Memory B cell (primary cell): Measurements from ENCODE around the gene APOBR.
"Not testable (repeated sequence)": the region's sequence is repeated elsewhere in the genome, so short reads cannot be mapped to it uniquely, and the experiment has no call there.

Experiments used
- ATAC-seq: fragments of 150-1000 bp; cut with Tn5 transposase; 2 replicates; pipeline ENCODE4 v1.10.0; 2021; ENCODE audit warnings: low read depth, mild to moderate bottlenecking, moderate library complexity
- DNase-seq, 2 donors: peaks; one replicate each; pipeline ENCODE4 v3.0.0; 2022; ENCODE audit warnings: low spot score in 2 of 2
- H3K27ac Mint-ChIP-seq: one replicate; pipeline ENCODE4 v1.8.0; 2022; ENCODE audit warnings: mild to moderate bottlenecking, moderate library complexity, mixed read lengths
- H3K27me3 Mint-ChIP-seq: one replicate; pipeline ENCODE4 v1.8.0; 2022; ENCODE audit warnings: mixed read lengths
- H3K36me3 Mint-ChIP-seq: one replicate; pipeline ENCODE4 v1.8.0; 2022; ENCODE audit warnings: mild to moderate bottlenecking, mixed read lengths
- H3K4me1 Mint-ChIP-seq: one replicate; pipeline ENCODE4 v1.8.0; 2022; ENCODE audit warnings: mixed read lengths
- H3K4me3 Mint-ChIP-seq: one replicate; pipeline ENCODE4 v1.8.0; 2022; ENCODE audit warnings: mild to moderate bottlenecking, moderate library complexity, mixed read lengths
- H3K9me3 Mint-ChIP-seq: one replicate; pipeline ENCODE4 v1.8.0; 2022; ENCODE audit warnings: mixed read lengths

APOBR gene

GRCh38 chr16:28494121-28494851 lies at the start of gene APOBR:
Gene APOBR (plus strand): TSS chr16:28494643. CDS start chr16:28494682, 39 bp downstream.
- Mint-ChIP-seq H3K4me1 (peaks cover 33% of the 10 kb centered on the region), H3K36me3 (peaks cover under 1% of the 10 kb centered on the region), H3K27me3 (no peaks in the 10 kb centered on the region), H3K4me3 (peak within 1 kb of the TSS; percentile 81), H3K9me3 (no peaks in the 10 kb centered on the region), H3K27ac (peak within 1 kb of the TSS; percentile 60)
- DNase-seq (peak; percentile 61 to 81), ATAC-seq (peak; percentile 82)

- not testable (repeated sequence) for H3K4me3 Mint-ChIP-seq, H3K27me3 Mint-ChIP-seq
Observed at GRCh38 chr16:28446388-28446787, 48.1 kb upstream of the APOBR start.

GRCh38 chr16:28447081-28447480 lies 47.4 kb upstream of the APOBR start:
- H3K9me3 Mint-ChIP-seq, H3K27me3 Mint-ChIP-seq, H3K36me3 Mint-ChIP-seq, DNase-seq, H3K4me1 Mint-ChIP-seq, H3K27ac Mint-ChIP-seq, H3K4me3 Mint-ChIP-seq, ATAC-seq: not testable (repeated sequence)

More at GRCh38 chr16:28446388-28446787, 48.1 kb upstream of the APOBR start:
- ATAC-seq, H3K36me3 Mint-ChIP-seq, DNase-seq, H3K27ac Mint-ChIP-seq, H3K9me3 Mint-ChIP-seq, H3K4me1 Mint-ChIP-seq: not testable (repeated sequence)

GRCh38 chr16:28473714-28474265 lies 20.7 kb upstream of the APOBR start:
- peak; percentile 60 for ATAC-seq
- no peaks in the 10 kb centered on the region for H3K27me3 Mint-ChIP-seq
- H3K9me3 Mint-ChIP-seq = no peaks in the 10 kb centered on the region
- DNase-seq = no peak
- H3K4me1 Mint-ChIP-seq = peaks cover 6% of the 10 kb centered on the region
- no peak overlapping the region for H3K27ac Mint-ChIP-seq
- H3K4me3 Mint-ChIP-seq = no peak overlapping the region
- H3K36me3 Mint-ChIP-seq = peaks cover 18% of the 10 kb centered on the region

GRCh38 chr16:28475221-28475620 lies 19.2 kb upstream of the APOBR start:
- no peak for ATAC-seq
- Mint-ChIP-seq H3K9me3 (no peaks in the 10 kb centered on the region), H3K36me3 (peaks cover 19% of the 10 kb centered on the region), H3K27ac (no peak overlapping the region), H3K4me1 (peaks cover 6% of the 10 kb centered on the region), H3K27me3 (no peaks in the 10 kb centered on the region), H3K4me3 (no peak overlapping the region)
- DNase-seq = no peak

GRCh38 chr16:28477311-28477920 lies 17.0 kb upstream of the APOBR start:
- H3K36me3 Mint-ChIP-seq = peaks cover 27% of the 10 kb centered on the region
- no peak for DNase-seq
- no peak overlapping the region for H3K27ac Mint-ChIP-seq
- peaks cover 6% of the 10 kb centered on the region for H3K4me1 Mint-ChIP-seq
- no peaks in the 10 kb centered on the region for H3K9me3 Mint-ChIP-seq
- H3K27me3 Mint-ChIP-seq = no peaks in the 10 kb centered on the region
- no peak overlapping the region for H3K4me3 Mint-ChIP-seq
- no peak for ATAC-seq

- H3K27ac Mint-ChIP-seq = no peak overlapping the region
- H3K27me3 Mint-ChIP-seq = no peaks in the 10 kb centered on the region
- no peaks in the 10 kb centered on the region for H3K9me3 Mint-ChIP-seq
- ATAC-seq (no peak), DNase-seq (no peak)
- H3K4me3 Mint-ChIP-seq = no peak overlapping the region
- H3K36me3 Mint-ChIP-seq = peaks cover 32% of the 10 kb centered on the region
- peaks cover 2% of the 10 kb centered on the region for H3K4me1 Mint-ChIP-seq
Observed at GRCh38 chr16:28478506-28479180, 15.8 kb upstream of the APOBR start.

- no peaks in the 10 kb centered on the region for H3K27me3 Mint-ChIP-seq
- ATAC-seq = no peak
- H3K27ac Mint-ChIP-seq = no peak overlapping the region
- no peaks in the 10 kb centered on the region for H3K4me1 Mint-ChIP-seq
- DNase-seq = no peak
- H3K9me3 Mint-ChIP-seq = no peaks in the 10 kb centered on the region
- no peak overlapping the region for H3K4me3 Mint-ChIP-seq
- peaks cover 30% of the 10 kb centered on the region for H3K36me3 Mint-ChIP-seq
Observed at GRCh38 chr16:28482026-28482425, 12.4 kb upstream of the APOBR start.

GRCh38 chr16:28483361-28483760 lies 11.1 kb upstream of the APOBR start:
- not testable (repeated sequence) for H3K27me3 Mint-ChIP-seq, H3K9me3 Mint-ChIP-seq, H3K4me3 Mint-ChIP-seq, H3K4me1 Mint-ChIP-seq, H3K27ac Mint-ChIP-seq, ATAC-seq, DNase-seq
- peaks cover 32% of the 10 kb centered on the region for H3K36me3 Mint-ChIP-seq

- no peak overlapping the region for H3K27ac Mint-ChIP-seq
Observed at GRCh38 chr16:28486266-28486665, 8.2 kb upstream of the APOBR start.

GRCh38 chr16:28491230-28491969 lies 3.0 kb upstream of the APOBR start:
- no peak for ATAC-seq
- no peak for DNase-seq
- Mint-ChIP-seq H3K4me3 (peak overlapping the region; percentile 96), H3K36me3 (peaks cover 14% of the 10 kb centered on the region), H3K9me3 (no peaks in the 10 kb centered on the region), H3K4me1 (peaks cover 33% of the 10 kb centered on the region), H3K27me3 (no peaks in the 10 kb centered on the region), H3K27ac (peak overlapping the region; percentile 99)

More at GRCh38 chr16:28486266-28486665, 8.2 kb upstream of the APOBR start:
- Mint-ChIP-seq H3K36me3 (peaks cover 33% of the 10 kb centered on the region), H3K4me1 (peaks cover 2% of the 10 kb centered on the region), H3K4me3 (no peak overlapping the region), H3K9me3 (no peaks in the 10 kb centered on the region), H3K27me3 (no peaks in the 10 kb centered on the region)
- ATAC-seq (no peak), DNase-seq (no peak)

GRCh38 chr16:28491970-28492474 lies 2.4 kb upstream of the APOBR start, which contains the start of gene CLN3:
Gene CLN3 (minus strand): TSS chr16:28492074. CDS start chr16:28491759, 315 bp downstream.
- Mint-ChIP-seq H3K9me3 (no peaks in the 10 kb centered on the region), H3K27me3 (no peaks in the 10 kb centered on the region), H3K27ac (peak within 1 kb of the TSS; percentile 99), H3K4me3 (peak within 1 kb of the TSS; percentile 96), H3K36me3 (peaks cover 12% of the 10 kb centered on the region), H3K4me1 (peaks cover 33% of the 10 kb centered on the region)
- peak; percentile 78 for ATAC-seq
- DNase-seq = peak; percentile 87 to 90

- ATAC-seq = no peak
- Mint-ChIP-seq H3K9me3 (no peaks in the 10 kb centered on the region), H3K27ac (peak overlapping the region; percentile 99), H3K36me3 (peaks cover 7% of the 10 kb centered on the region), H3K4me1 (peaks cover 33% of the 10 kb centered on the region), H3K27me3 (no peaks in the 10 kb centered on the region), H3K4me3 (peak overlapping the region; percentile 96)
- no peak for DNase-seq
Observed at GRCh38 chr16:28492511-28492910, 1.9 kb upstream of the APOBR start.
